ENCODE data around the gene SETD1B. TPM values are rescaled to one million over a fixed set of nuclear protein-coding genes. Genes with fewer than 3 reads are reported as not detected.

Gene SETD1B
- total and polyA plus RNA-seq, 2 of the 4 experiments (the other 2 are of a cell fraction): 0.90 to 5.1 TPM

GRCh38 chr12:121769297-121769830 is 34.4 kb upstream of the SETD1B start:
- ChIA-PET CTCF (no interaction called here), POLR2A (ENCODE audit: unreplicated experiment) (no interaction called here)
- H2BK20ac ChIP-seq (ENCODE audit: low read depth, low read length): no peak overlapping the region
- no peak overlapping the region for H3K27ac ChIP-seq (ENCODE audit: insufficient read depth, low read length)
- no peaks in the 10 kb centered on the region for H3K27me3 ChIP-seq (ENCODE audit: control insufficient read depth, insufficient read depth, low read length)
- ATAC-seq (ENCODE audit: low read depth): no peak
- peaks cover 3% of the 10 kb centered on the region for H4K20me1 ChIP-seq (ENCODE audit: insufficient read depth, low read length)
- no peak overlapping the region for H2BK5ac ChIP-seq (ENCODE audit: low read depth, low read length, poor library complexity, severe bottlenecking)
- no peak for DNase-seq
- TF ChIP-seq RCOR1 (IDR thresholded peaks at IDR 0.05; ENCODE audit: insufficient replicate concordance, low read length): no peak
- no peak for TF ChIP-seq BHLHE40 (IDR thresholded peaks at IDR 0.05; ENCODE audit: low read depth, low read length)
- TF ChIP-seq CTCF (conservative IDR thresholded peaks at IDR 0.05; ENCODE audit: low read depth, low read length): no peak
- TF ChIP-seq NFE2L2 (IDR thresholded peaks at IDR 0.05; ENCODE audit: low read depth, low read length): no peak
- no peak for TF ChIP-seq RFX5 (IDR thresholded peaks at IDR 0.05; ENCODE audit: low read depth, low read length)
- TF ChIP-seq MAFK (IDR thresholded peaks at IDR 0.05; ENCODE audit: low read depth, low read length): no peak
- no peak for TF ChIP-seq POLR2A (IDR thresholded peaks at IDR 0.05; ENCODE audit: low read depth, low read length)
- no peak for TF ChIP-seq FOS (IDR thresholded peaks at IDR 0.05; ENCODE audit: low read depth, low read length)
- TF ChIP-seq RAD21 (IDR thresholded peaks at IDR 0.05; ENCODE audit: low read length): no peak
- TF ChIP-seq CEBPB (IDR thresholded peaks at IDR 0.05; ENCODE audit: low read depth, low read length): no peak
- TF ChIP-seq CHD1 (IDR thresholded peaks at IDR 0.05; ENCODE audit: low read depth, low read length): no peak
- no peak for TF ChIP-seq MAZ (IDR thresholded peaks at IDR 0.05; ENCODE audit: borderline replicate concordance, low read depth, low read length)
- TF ChIP-seq MXI1 (IDR thresholded peaks at IDR 0.05; ENCODE audit: borderline replicate concordance, low read depth, low read length): no peak
- TF ChIP-seq ELK1 (IDR thresholded peaks at IDR 0.05; ENCODE audit: borderline replicate concordance, low read depth, low read length): no peak
- no peak for TF ChIP-seq SMC3 (IDR thresholded peaks at IDR 0.05; ENCODE audit: low read depth, low read length)
- TF ChIP-seq USF2 (IDR thresholded peaks at IDR 0.05; ENCODE audit: low read depth, low read length): no peak
- H3K56ac ChIP-seq (ENCODE audit: extremely low read depth, insufficient read depth, low read length): no peak overlapping the region
- H3K4me1 ChIP-seq (ENCODE audit: control insufficient read depth, insufficient read depth, low read length): peaks cover 26% of the 10 kb centered on the region
- H4K8ac ChIP-seq (ENCODE audit: low read depth in 2 of 2, low read length in 2 of 2): no peak overlapping the region
- dilution Hi-C loops (cut with HindIII; ENCODE audit: low sequenced_read_pairs, unreplicated experiment) (no loop called here), intact Hi-C loops (cut with micrococcal nuclease) (loop anchor here (5.0 kb wide), 1 partner anchor 57 kb away; the partner anchor contains the start of gene TMEM120B), in situ Hi-C loops (cut with MboI; ENCODE audit: low sequenced_read_pairs) (no loop called here)
- H3K23ac ChIP-seq (ENCODE audit: low read depth, low read length): no peak overlapping the region
- no peak overlapping the region for H3K14ac ChIP-seq (replicated peaks; ENCODE audit: low read depth, low read length)
- H2BK120ac ChIP-seq (ENCODE audit: low read depth, low read length): no peak overlapping the region
- no peak overlapping the region for H4K5ac ChIP-seq (ENCODE audit: low read depth, low read length)
- peaks cover 18% of the 10 kb centered on the region for H3K9me1 ChIP-seq (ENCODE audit: insufficient read depth, low read length)
- no peak overlapping the region for H3K4me2 ChIP-seq (ENCODE audit: low read depth, low read length)
- no peak overlapping the region for H3K4me3 ChIP-seq (ENCODE audit: insufficient read depth, low read depth, low read length)
- peak overlapping the region; percentile 24; the same call in 1 of the 2 replicates for H2AK5ac ChIP-seq (ENCODE audit: low read depth, low read length)
- no peaks in the 10 kb centered on the region for H3K9me3 ChIP-seq (ENCODE audit: control insufficient read depth, insufficient read depth, low read length)
- H3K4ac ChIP-seq (ENCODE audit: low read depth, low read length): no peak overlapping the region
- 100% methylated on average over 5 of the region's 9 CpGs; no CpG with 5 or more reads in 1 of the 2 experiments for WGBS, 2 experiments (ENCODE audit: extremely low coverage in 2 of 2, insufficient read length in 1 of 2)
- H2AK9ac ChIP-seq (replicated peaks; ENCODE audit: low read depth, low read length, poor library complexity): no peak overlapping the region
- no peak overlapping the region for H2BK15ac ChIP-seq (ENCODE audit: low read depth, low read length)
- H3K18ac ChIP-seq (ENCODE audit: low read depth, low read length): no peak overlapping the region
- no TSS peak for BruUV-seq (replicated peaks)
- H3K79me1 ChIP-seq (ENCODE audit: low read depth in 1 of 2, low read length in 2 of 2): peaks cover 0 to 31% of the 10 kb centered on the region in 2 experiments; a peak in 2 of 4 replicates
- H4K91ac ChIP-seq (ENCODE audit: insufficient read depth, low read depth, low read length): no peak overlapping the region
- H3K9ac ChIP-seq (ENCODE audit: low read depth, low read length): no peak overlapping the region
- peaks cover 2% of the 10 kb centered on the region for H3K36me3 ChIP-seq (ENCODE audit: control insufficient read depth, insufficient read depth, low read length)
- H2AFZ ChIP-seq (replicated peaks; ENCODE audit: low read length, poor library complexity): no peak overlapping the region

All from IMR-90 (cell line).